ENCODE measurements around the gene ING4.

Gene ING4

DNA sequence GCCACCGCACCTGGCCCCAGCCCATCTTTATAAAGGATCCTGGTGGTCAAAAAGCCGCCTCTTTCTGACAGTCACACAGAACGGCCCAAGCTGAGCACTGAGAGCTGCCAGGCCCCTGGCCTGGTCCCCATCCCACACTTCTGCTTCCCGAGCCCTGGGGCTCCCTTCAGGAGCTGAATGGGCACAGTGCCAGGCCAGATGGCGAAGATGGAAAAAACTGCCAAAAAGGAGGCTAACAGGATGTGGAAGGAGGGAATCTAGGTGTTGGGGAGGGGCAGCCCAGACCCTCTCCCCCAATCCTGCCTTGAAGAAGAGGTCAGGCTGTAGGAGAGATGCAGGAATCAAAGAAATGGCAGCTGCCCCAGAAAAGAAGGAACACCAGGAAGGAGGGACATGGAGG is 32.2 kb downstream of the ING4 start:
- H3K4me3 ChIP-seq (replicated peaks; ENCODE audit: low read depth, low read length): no peak overlapping the region
- TF ChIP-seq, protein P1, sequence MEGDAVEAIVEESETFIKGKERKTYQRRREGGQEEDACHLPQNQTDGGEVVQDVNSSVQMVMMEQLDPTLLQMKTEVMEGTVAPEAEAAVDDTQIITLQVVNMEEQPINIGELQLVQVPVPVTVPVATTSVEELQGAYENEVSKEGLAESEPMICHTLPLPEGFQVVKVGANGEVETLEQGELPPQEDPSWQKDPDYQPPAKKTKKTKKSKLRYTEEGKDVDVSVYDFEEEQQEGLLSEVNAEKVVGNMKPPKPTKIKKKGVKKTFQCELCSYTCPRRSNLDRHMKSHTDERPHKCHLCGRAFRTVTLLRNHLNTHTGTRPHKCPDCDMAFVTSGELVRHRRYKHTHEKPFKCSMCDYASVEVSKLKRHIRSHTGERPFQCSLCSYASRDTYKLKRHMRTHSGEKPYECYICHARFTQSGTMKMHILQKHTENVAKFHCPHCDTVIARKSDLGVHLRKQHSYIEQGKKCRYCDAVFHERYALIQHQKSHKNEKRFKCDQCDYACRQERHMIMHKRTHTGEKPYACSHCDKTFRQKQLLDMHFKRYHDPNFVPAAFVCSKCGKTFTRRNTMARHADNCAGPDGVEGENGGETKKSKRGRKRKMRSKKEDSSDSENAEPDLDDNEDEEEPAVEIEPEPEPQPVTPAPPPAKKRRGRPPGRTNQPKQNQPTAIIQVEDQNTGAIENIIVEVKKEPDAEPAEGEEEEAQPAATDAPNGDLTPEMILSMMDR (IDR thresholded peaks at IDR 0.05; ENCODE audit: low read depth, low read length, missing control alignments): no peak
- DNase-seq (ENCODE audit: extremely low read depth, low read depth): no peak

DNA sequence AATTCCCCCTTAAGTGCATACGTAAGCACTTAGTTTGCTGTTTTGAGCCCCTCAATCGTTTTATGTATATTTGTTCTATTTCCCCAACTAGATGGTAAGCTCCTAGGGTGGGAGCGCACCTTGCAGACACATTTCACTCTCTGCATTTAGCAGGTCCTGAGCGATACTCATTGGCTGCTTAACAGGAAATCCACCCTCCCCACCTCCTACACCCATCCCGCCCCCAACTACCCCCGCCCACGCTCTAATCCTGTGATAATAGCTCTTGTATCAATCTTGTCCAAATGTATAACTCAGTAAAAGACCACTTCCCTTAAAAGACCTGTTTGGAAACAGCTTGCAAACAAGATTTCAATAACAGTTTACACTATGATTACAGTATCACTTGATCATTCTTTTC is 35.3 kb downstream of the ING4 start:
- H3K4me3 ChIP-seq (replicated peaks; ENCODE audit: low read depth, low read length): no peak overlapping the region
- TF ChIP-seq, protein P1 (IDR thresholded peaks at IDR 0.05; ENCODE audit: low read depth, low read length, missing control alignments): no peak
- DNase-seq (ENCODE audit: extremely low read depth, low read depth): no peak

DNA sequence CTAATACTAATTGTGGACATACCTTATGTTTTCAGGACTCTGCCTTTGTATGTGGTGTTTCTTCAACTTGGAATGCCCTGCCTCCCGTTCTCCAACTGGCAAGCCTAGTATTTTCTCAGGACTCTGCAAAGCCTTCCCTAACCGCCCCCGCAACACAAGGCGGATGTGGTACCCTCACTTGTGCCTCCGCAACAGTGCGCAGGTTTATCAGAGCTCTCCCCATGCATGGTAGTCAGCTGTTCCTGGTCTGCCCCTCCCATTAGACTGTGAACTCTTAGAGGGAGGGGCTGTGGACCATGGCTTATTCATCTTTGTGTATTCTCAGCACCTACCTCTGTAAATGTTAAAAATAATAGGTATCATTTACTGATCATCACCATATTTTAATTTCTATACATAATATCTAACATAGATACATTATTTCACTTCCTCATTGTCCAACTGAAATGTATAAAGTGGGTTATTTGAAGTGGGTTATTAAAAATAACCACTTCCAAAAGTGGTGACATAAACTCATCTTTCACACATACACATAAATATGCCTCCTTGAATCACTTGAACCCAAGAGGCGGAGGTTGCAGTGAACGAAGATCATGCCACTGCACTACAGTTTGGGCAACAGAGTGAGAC is 36.1 kb downstream of the ING4 start:
- no peak for DNase-seq (ENCODE audit: extremely low read depth, low read depth)
- H3K4me3 ChIP-seq (replicated peaks; ENCODE audit: low read depth, low read length): no peak overlapping the region

DNA sequence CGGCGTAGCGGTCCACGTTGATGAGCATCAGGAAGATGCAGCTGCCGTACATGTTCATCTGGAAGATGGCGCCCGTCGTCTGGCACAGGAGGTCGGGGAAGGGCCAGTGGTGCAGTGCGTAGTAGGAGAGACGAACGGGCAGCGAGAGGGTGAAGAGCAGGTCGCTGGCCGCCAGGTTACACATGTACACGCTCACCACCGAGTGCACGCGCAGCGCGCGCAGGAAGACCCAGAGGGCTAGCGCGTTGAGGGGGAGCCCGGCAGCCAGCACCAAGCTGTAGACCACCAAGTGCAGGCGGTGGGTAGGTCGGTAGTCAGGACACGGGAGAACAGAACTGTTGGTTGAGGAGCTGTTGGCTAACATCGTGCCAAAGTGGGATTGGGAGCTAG is 42.0 kb downstream of the ING4 start:
- H3K4me3 ChIP-seq (replicated peaks; ENCODE audit: low read depth, low read length): no peak overlapping the region
- DNase-seq (ENCODE audit: extremely low read depth, low read depth): no peak
- TF ChIP-seq, protein P1 (IDR thresholded peaks at IDR 0.05; ENCODE audit: low read depth, low read length, missing control alignments): no peak

More for the DNA sequence above, 36.1 kb downstream of the ING4 start:
- TF ChIP-seq, protein P1 (IDR thresholded peaks at IDR 0.05; ENCODE audit: low read depth, low read length, missing control alignments): no peak

DNA sequence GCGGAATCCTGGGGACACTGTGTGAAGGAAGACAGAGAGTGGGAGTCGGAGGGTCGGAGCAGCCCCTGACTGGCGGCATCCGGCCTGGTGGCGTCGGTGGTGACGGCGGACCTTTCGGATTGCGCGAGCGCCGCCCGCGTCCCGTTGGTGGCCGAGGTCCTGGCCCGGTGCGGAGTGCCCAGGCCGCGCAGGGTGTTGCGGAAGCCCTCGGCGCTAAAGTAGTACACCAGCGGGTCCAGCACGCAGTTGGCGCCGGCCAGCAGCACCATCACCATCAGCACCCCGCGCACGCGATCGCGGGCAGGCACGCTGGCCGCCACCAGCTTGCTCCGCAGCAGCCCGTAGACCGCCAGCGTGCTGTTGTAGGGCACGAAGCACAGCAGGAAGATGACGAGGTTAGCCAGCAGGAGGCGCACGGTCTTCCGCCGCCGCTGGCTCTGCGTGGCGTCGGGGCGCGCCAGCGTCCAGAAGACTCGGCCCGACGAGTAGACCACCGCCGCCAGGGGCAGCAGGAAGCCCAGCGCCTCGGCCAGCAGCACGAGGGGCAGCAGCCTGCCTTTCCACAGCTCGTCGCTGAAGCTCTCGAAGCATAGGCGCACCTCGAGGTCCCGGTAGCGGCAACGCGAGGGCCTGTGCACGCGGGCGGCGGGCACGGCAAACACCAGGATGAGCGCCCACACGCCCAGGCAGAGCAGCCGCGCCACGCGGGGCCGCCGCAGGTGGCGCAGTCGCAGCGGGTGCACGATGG is 42.6 kb downstream of the ING4 start:
- H3K4me3 ChIP-seq (replicated peaks; ENCODE audit: low read depth, low read length): no peak overlapping the region
- DNase-seq (ENCODE audit: extremely low read depth, low read depth): no peak

DNA sequence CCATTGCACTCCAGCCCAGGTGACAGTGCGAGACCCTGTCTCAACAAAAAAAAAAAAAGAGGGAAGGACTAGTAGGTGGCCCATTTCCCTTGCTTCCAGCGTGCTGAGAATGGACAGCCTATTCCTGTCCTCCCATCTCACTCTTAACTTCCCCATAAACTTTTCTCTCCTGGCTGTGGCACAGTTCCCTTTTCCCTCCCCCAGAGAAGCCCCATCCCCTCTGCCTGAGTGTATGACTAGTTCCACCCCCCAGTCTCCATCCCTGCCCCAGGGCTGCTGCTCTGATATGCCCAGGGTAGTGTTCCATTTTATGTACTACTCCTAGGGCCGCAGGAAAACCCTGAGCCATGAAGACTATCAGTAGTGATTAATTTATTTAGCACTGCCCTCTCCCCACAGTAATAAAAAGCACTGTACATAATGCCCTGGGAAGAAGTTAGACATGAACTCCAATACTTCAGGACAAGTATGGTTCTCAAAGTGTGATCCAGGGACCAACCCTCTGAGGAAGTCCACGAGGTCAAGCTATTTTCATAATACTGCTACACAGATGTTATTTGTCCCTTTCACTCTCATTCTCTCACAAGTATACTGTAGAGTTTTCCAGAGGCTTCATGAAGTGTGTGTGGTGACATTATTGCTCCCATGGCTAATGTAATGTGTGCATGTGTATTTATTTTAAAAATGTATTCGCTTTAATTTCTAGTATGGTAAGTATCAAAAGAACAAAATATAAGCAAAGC is 44.3 kb downstream of the ING4 start:
- no peak overlapping the region for H3K4me3 ChIP-seq (replicated peaks; ENCODE audit: low read depth, low read length)
- TF ChIP-seq, protein P1 (IDR thresholded peaks at IDR 0.05; ENCODE audit: low read depth, low read length, missing control alignments): no peak

More for the DNA sequence above, 42.6 kb downstream of the ING4 start:
- TF ChIP-seq, protein P1 (IDR thresholded peaks at IDR 0.05; ENCODE audit: low read depth, low read length, missing control alignments): peak; percentile 45

More for the DNA sequence above, 44.3 kb downstream of the ING4 start:
- DNase-seq (ENCODE audit: extremely low read depth, low read depth): no peak
